ENCODE results near the gene GPATCH2L.

GPATCH2L gene

DNA sequence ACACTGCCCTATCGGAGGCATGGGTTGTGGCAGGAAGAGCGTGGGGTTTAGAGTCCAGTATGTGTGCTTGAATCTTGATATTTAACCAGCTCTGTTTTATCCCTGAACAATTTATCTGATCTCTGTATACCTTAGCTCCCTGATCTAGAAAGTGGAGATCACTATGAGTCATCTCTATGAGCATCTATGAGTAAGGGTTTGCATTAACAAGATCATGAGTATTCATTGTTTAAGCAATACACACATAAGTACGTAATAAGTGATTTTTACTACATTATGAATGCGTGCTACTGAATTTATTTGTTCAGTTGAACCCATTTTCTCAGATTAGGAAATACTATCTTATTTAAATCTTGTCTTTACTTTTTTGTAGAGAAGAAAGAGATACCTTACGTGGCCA is 49.4 kb downstream of the GPATCH2L start:
- peak; percentile 20 for DNase-seq

- peak; percentile 10 for DNase-seq
These were observed 51.6 kb downstream of the GPATCH2L start for GRCh38 chr14:76203086-76204001.

DNA sequence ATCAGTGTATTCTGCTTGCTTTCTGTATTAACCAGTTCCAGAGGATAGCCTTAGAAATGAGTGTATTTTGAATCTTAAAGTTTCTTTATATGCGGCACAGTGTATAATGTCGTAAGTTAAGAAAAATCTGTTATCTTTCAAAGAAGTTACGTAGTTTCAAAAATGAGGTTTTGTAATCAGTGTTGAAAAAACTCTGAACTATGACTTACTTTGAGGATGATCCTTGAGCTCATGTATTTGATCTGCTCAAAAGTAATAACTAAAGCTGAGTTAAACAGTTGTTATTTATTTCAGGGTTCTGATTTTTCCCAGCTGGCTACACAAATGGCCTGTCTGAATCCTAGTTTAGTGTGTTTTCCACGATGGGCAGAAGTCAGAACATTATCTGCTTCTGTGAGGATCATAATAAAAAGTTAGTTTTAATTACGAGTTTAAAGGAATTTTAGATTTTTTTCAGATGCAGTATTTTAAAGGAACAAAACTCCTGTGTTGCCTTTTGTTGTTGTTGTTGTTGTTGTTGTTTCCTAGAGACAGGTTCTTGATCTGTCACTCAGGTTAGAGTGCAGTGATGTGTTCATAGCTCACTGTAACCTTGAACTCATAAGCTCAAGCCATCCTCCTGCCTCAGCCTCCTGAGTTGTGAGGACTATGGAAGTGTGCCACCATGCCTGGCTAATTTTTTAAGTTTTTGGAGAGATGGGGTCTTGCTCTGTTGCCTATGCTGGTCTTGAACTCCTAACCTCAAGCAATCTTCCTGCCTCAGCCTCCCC is 52.9 kb downstream of the GPATCH2L start:
- DNase-seq: no peak

DNA sequence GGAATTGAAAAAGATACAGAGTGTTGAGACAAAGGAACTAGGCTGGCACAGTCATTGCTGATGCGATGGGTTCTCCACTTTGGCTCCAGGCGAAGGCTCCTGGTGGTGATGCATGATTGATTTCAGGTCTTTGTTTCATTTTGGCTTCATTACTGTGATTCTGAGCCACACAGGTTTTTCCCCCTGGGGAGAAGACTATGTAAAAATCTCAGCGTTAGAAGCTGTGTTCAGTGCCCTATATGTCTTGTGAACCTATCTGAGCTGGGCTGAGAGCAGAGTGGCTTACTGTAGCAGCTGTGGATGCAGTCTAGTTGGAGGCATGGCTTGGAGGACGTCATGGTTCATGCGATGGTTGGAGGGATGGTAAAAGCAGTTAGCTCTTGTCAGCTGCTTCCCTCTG is 54.0 kb downstream of the GPATCH2L start:
- no peak for DNase-seq

- DNase-seq: no peak
These were observed 56.6 kb downstream of the GPATCH2L start for GRCh38 chr14:76208340-76208739.

GRCh38 chr14:76212242-76212641 is 60.5 kb downstream of the GPATCH2L start:
- DNase-seq: no peak

GRCh38 chr14:76217179-76217578 is 65.5 kb downstream of the GPATCH2L start:
- no peak for DNase-seq

DNA sequence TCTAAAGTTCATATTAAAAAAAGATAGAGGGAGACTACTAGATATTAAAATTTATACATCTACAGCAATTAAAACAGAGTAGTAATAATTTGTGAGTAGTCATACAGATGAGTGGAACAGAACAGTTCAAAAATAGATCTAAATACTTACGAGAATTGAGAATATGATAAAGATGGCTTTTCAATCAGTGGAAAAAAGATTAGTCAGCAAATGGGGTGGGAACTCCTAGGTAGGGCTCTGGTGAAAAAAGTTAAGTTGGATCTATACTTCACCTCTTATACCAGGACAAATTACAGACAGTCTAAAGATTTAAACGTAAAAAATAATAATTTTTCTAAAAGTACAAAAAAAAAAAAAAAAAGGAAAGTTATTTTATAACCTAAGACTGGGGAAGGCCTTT is 66.9 kb downstream of the GPATCH2L start:
- DNase-seq: no peak

DNA sequence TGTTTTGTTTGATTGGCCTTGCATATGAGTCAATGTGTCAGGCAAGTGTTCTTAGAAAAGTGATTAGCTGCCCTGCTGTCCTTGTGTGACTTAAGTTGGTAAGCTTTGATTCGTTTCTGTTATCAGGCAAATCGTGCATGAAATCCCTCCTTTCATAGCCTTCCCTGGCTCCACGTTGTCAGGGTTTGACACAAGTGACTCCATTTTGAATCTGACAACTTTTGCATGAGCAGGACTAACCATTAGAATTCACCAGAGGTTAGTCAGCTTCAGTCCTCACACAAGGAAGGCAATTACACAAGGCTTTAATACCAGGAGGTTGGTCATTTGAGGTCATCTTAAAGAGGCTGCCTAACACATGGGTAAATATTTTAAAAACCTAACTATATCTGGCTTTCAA is 68.2 kb downstream of the GPATCH2L start:
- DNase-seq: no peak

DNA sequence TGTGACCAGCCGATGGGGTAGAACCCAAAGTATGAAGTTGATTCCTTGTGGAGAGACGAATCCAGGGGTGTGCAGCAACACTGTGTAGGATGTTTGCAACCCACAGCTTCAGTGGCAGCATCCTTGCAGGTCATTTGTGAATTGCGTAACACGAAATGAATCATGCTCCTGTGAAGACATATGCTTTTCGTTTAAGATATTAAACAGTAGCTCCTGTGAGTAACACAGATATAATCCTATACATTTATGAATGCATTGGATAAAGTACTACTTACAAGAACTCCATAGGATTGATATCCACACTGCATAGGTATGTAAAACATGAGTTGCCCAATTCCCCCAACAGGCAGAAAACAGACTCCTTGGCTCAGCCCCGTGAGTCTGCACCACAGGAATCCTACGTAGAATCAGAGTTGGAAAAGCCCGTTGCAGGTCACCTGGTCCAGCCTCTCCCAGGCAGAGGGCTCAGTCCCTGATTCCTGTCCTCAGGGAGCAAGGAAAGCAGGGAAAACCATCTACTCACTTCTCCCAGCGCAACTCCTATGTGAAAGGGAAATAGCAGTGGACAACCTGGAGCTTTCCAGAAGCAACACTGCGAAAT is 75.8 kb downstream of the GPATCH2L start:
- no peak for DNase-seq

GRCh38 chr14:76228138-76228537 is 76.4 kb downstream of the GPATCH2L start:
- DNase-seq: no peak

DNA sequence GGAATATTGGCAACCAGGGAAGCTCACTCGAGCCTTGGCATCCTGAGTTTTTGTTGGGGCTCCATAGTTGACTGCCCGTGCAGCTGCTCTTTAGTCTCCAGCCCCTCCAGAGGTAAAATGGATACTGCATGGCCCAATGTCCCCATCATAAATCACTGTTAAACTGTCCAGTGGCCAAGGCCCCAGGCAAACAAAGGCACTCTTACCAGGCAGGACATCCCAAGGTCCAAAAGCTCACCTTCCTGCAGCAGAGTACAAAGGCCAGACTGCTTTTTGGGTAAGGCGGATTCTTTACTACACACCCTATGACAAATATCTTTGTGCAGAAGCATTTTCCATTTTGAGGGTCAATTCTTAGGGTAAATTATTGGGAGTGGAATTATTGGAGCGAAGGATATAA is 81.1 kb downstream of the GPATCH2L start:
- no peak for DNase-seq

DNA sequence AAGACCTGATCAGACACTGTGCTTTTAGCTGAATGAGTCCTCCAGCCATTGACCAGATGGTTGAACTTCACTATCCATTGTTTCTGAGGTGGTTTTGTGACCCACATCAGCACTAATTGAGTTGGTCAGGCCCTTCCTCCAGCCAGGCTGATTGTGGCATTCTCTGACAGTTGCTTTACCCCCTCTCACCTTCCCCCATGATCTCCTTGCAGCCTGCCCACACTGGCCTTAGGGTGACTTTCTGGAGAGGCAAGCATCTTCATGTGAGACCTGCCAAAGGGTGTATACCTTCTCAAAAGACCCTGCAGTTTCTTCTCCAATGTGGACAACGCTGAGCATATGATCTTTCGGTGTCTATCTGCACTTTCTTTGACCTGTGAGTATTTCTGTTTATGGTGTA is 83.9 kb downstream of the GPATCH2L start:
- DNase-seq: no peak

- DNase-seq: no peak
These were observed 84.7 kb downstream of the GPATCH2L start for GRCh38 chr14:76236172-76237130.

DNA sequence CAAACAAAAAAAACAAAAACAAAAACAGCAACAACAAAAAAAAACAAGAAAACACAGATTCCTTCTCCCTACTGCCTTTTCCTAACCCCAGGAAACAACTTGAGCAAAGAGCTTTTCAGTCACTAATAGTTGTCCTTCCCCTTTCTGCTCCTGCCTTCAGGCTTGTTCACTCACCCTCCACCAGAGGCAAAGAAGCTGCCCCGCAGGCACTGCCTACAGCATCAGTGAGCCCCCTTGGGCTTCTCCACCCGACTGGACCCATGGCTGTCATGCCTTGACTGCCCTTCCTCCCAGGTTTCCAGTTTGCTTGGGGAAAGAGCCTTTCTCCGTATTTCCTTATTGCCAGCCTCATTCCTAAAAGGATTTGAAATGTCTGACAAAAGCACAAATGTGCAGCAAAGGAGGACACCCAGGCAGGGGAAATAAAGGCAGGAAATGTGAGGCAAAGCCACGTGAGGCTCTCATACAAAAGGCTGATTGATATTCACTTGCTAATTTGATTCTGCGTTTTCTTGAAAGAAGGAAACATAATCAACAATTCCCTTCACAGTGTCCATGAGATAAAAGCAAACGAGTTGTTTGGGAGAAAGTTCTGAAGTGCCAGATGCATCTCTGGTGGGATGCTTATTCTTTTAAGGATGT is 85.7 kb downstream of the GPATCH2L start:
- DNase-seq: no peak

GRCh38 chr14:76245097-76245496 is 93.4 kb downstream of the GPATCH2L start:
- DNase-seq: no peak

DNA sequence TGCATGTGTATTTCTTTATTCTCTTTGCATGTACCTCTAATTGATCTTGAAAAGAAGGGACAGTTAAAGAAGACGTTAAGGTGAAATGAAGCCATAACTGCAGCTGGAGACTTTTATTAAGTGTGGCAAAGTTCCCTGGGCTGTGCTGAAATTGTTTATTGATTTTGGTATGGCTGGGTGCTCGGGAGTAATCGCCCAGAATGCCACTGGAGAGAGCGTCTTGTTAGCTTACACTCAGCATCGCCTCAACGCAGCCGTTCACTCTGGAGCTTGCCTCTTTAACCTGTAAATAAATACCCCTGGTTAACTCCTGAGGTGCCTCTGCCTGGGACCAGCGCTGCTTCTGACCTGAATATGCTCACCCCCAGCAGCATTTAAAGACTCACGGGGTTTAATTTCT is 98.6 kb downstream of the GPATCH2L start:
- DNase-seq: no peak

- no peak for DNase-seq
These were observed 100.7 kb downstream of the GPATCH2L start for GRCh38 chr14:76252471-76252870.

GRCh38 chr14:76253111-76253510 is 101.4 kb downstream of the GPATCH2L start:
- DNase-seq: no peak

GRCh38 chr14:76256545-76256944 is 104.8 kb downstream of the GPATCH2L start:
- no peak for DNase-seq

DNA sequence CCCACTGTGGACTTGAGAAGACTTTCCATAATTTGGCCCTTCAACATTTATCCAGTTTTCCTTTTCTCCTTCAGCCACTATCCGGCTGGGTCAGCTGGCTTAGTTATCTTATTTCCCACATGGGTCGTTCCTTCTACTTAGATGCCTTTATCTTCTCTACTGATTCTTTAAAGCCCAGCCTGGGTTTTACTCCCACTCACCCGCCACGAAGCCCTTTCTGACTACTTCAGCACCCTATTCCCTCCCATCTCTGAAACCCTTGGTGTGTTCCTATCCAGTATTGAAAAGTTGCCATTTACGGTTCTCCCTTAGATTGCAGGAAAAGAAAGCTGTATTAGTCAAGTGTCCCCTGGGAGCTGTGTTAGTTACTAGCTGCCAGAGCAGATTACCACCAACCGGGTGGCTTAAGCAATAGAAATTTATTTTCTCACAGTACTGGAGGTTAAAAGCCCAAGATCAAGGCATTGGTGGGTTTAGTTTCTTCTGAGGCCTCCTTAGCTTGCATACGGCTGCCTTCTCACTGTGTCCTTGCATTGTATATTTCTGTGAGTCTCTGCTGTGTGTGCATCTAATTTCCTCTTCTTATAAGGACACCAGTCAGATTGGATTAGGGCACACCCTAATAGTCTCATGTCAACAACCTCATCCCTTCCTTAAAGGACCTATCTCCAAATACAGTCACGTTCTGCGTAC is 105.5 kb downstream of the GPATCH2L start:
- DNase-seq: no peak
